Measurements from ENCODE around the gene PCDH10. TPM values are rescaled to one million over a fixed set of nuclear protein-coding genes. Genes with fewer than 3 reads are reported as not detected.

Gene PCDH10, protein sequence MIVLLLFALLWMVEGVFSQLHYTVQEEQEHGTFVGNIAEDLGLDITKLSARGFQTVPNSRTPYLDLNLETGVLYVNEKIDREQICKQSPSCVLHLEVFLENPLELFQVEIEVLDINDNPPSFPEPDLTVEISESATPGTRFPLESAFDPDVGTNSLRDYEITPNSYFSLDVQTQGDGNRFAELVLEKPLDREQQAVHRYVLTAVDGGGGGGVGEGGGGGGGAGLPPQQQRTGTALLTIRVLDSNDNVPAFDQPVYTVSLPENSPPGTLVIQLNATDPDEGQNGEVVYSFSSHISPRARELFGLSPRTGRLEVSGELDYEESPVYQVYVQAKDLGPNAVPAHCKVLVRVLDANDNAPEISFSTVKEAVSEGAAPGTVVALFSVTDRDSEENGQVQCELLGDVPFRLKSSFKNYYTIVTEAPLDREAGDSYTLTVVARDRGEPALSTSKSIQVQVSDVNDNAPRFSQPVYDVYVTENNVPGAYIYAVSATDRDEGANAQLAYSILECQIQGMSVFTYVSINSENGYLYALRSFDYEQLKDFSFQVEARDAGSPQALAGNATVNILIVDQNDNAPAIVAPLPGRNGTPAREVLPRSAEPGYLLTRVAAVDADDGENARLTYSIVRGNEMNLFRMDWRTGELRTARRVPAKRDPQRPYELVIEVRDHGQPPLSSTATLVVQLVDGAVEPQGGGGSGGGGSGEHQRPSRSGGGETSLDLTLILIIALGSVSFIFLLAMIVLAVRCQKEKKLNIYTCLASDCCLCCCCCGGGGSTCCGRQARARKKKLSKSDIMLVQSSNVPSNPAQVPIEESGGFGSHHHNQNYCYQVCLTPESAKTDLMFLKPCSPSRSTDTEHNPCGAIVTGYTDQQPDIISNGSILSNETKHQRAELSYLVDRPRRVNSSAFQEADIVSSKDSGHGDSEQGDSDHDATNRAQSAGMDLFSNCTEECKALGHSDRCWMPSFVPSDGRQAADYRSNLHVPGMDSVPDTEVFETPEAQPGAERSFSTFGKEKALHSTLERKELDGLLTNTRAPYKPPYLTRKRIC
- 1.7 and 2.4 TPM in 2 replicates for total RNA-seq

GRCh38 chr4:133148690-133149363, at the start of gene PCDH10:
Gene PCDH10, plus strand, starts transcription at chr4:133149294. Its CDS starts 847 bp downstream, at chr4:133150141.

All from uterine smooth muscle cell (primary cell).